Muscle layer of duodenum (tissue), 2 donors: ENCODE data around the gene ZNG1B.
A peak's percentile ranks its signal among the peaks of the same experiment; 100 is the strongest.
"Not testable (repeated sequence)": the region's sequence is repeated elsewhere in the genome, so short reads cannot be mapped to it uniquely, and the experiment has no call there.

ENCODE experiments used
- H3K27ac ChIP-seq: one replicate; pipeline ENCODE4 v1.7.0; 2013; ENCODE audit warnings: mild to moderate bottlenecking, low read length
- H3K27me3 ChIP-seq: one replicate; pipeline ENCODE4 v1.7.0; 2013; ENCODE audit warnings: low read depth, mild to moderate bottlenecking, control low read depth, low read length
- H3K36me3 ChIP-seq, 2 donors: one replicate each; pipeline ENCODE4 v1.7.0; 2013; ENCODE audit warnings: low read length in 2 of 2, control low read depth in 1 of 2, mild to moderate bottlenecking in 1 of 2; ENCODE audit not compliant: insufficient read depth in 2 of 2, control insufficient read depth in 1 of 2
- H3K4me1 ChIP-seq, 2 donors: one replicate each; pipeline ENCODE4 v1.7.0; 2013; ENCODE audit warnings: low read length in 2 of 2, mild to moderate bottlenecking in 2 of 2, control low read depth in 1 of 2, moderate library complexity in 1 of 2; ENCODE audit not compliant: insufficient read depth in 2 of 2, control insufficient read depth in 1 of 2
- H3K4me3 ChIP-seq, 2 donors: one replicate each; pipeline ENCODE4 v1.7.0; 2013; ENCODE audit warnings: low read length in 2 of 2, low read depth in 1 of 2, mild to moderate bottlenecking in 1 of 2
- H3K9me3 ChIP-seq, 2 donors: one replicate each; pipeline ENCODE4 v1.7.0; 2013; ENCODE audit warnings: low read length in 2 of 2, control low read depth in 1 of 2, mild to moderate bottlenecking in 1 of 2; ENCODE audit not compliant: control insufficient read depth in 1 of 2
- donor health status: healthy.

Gene ZNG1B

GRCh38 chr2:113536573-113536972 lies 99.1 kb downstream of the ZNG1B start:
- H3K27me3 ChIP-seq, H3K36me3 ChIP-seq, H3K9me3 ChIP-seq, H3K27ac ChIP-seq, H3K4me1 ChIP-seq, H3K4me3 ChIP-seq: not testable (repeated sequence)

GRCh38 chr2:113540834-113541203 lies 103.3 kb downstream of the ZNG1B start:
- not testable (repeated sequence) for H3K27ac ChIP-seq, H3K4me1 ChIP-seq, H3K36me3 ChIP-seq, H3K27me3 ChIP-seq, H3K9me3 ChIP-seq, H3K4me3 ChIP-seq

- H3K36me3 ChIP-seq, H3K27me3 ChIP-seq, H3K27ac ChIP-seq, H3K4me1 ChIP-seq, H3K9me3 ChIP-seq: not testable (repeated sequence)
- peak overlapping the region in 1 of 2 donors; percentile 68 for H3K4me3 ChIP-seq
Observed at GRCh38 chr2:113541204-113541975, 103.9 kb downstream of the ZNG1B start.

- H3K4me1 ChIP-seq, H3K27me3 ChIP-seq, H3K9me3 ChIP-seq, H3K27ac ChIP-seq, H3K36me3 ChIP-seq: not testable (repeated sequence)
- H3K4me3 ChIP-seq = peak overlapping the region in 1 of 2 donors; percentile 68
Observed at GRCh38 chr2:113541976-113542485, 104.5 kb downstream of the ZNG1B start.

- H3K4me3 ChIP-seq = peak overlapping the region in 1 of 2 donors; percentile 68
- H3K36me3 ChIP-seq, H3K27me3 ChIP-seq, H3K27ac ChIP-seq, H3K4me1 ChIP-seq, H3K9me3 ChIP-seq: not testable (repeated sequence)
Observed at GRCh38 chr2:113542529-113542928, 105.0 kb downstream of the ZNG1B start.
